ENCODE data around the gene SDK1. TPM values are rescaled to one million over a fixed set of nuclear protein-coding genes. Genes with fewer than 3 reads are reported as not detected.

SDK1 gene
- total and polyA plus RNA-seq, 2 of the 8 experiments (the other 6 are each of a cell fraction or from before 2014, with no cell fraction given), result 3.3 to 7.2 TPM

GRCh38 chr7:4297165-4297917 lies 996.3 kb downstream of the SDK1 start (continued):
- TF ChIP-seq CBX5 (IDR thresholded peaks at IDR 0.05; ENCODE audit: low read depth, low read length) (no peak), TEAD4 (IDR thresholded peaks at IDR 0.05; ENCODE audit: low read depth, low read length) (no peak), CEBPB (IDR thresholded peaks at IDR 0.05; ENCODE audit: low read depth, low read length) (no peak)
